H1 (cell line): ENCODE results near the gene LDLRAD4. TPM values are rescaled to one million over a fixed set of nuclear protein-coding genes. Genes with fewer than 3 reads are reported as not detected.

ENCODE experiments used
- BRCA1 ChIP-seq: IDR thresholded peaks from 2 replicates; pipeline ENCODE4 v1.6.1; 2012; ENCODE audit warnings: low read depth, low read length, improper control_type of control experiment
- CHD2 ChIP-seq: IDR thresholded peaks from 2 replicates; pipeline ENCODE4 v1.6.1; 2012; ENCODE audit warnings: low read length, improper control_type of control experiment
- NANOG ChIP-seq: IDR thresholded peaks from 2 replicates; pipeline ENCODE4 v1.6.1; 2011; ENCODE audit warnings: low read length, low read depth, mild to moderate bottlenecking, inconsistent platforms; ENCODE audit not compliant: insufficient read depth, poor library complexity, severe bottlenecking
- RNF2 ChIP-seq: fragments of 200-900, 300-1000 bp; sonication (generic); IDR thresholded peaks from 2 replicates; pipeline ENCODE4 v1.7.1; 2016; ENCODE audit warnings: borderline replicate concordance, low read depth, mild to moderate bottlenecking, antibody characterized with exemption, low read length; ENCODE audit not compliant: poor library complexity, severe bottlenecking; ENCODE audit errors: missing control alignments
- polyA plus RNA-seq, 7 experiments: library from polyadenylated mRNA; depleted of rRNA in 3 of 7; stranded (reverse) in 5 of 7; unstranded in 2 of 7; fragments of >200 nt in 5 of 7; fragments of 200-250 nt in 2 of 7; gene quantifications; 1 replicate in 5 of 7; 2 replicates in 1 of 7; 4 replicates in 1 of 7; pipeline versions ENCODE4 v1.2.1 to v1.2.3, GENCODE V29; 2011 to 2013; ENCODE audit warnings: missing spikeins in 2 of 7, mixed read lengths in 2 of 7
- total RNA-seq: library from RNA; stranded (reverse); fragmentation: NEBNext Ultra II Directional; extraction: Animal tissue kit (Norgen Biotek cat#: 25700); gene quantifications from 2 replicates; pipeline ENCODE4 v1.2.1, GENCODE V29; 2021
- TF ChIP-seq, protein P1 (sequence below): IDR thresholded peaks from 2 replicates; pipeline ENCODE4 v1.6.1; 2011; ENCODE audit warnings: low read length, improper control_type of control experiment

LDLRAD4 gene
- total and polyA plus RNA-seq, 2 of the 8 experiments (the other 6 are each of a cell fraction or from before 2014, with no cell fraction given): 0.77 to 1.4 TPM

DNA sequence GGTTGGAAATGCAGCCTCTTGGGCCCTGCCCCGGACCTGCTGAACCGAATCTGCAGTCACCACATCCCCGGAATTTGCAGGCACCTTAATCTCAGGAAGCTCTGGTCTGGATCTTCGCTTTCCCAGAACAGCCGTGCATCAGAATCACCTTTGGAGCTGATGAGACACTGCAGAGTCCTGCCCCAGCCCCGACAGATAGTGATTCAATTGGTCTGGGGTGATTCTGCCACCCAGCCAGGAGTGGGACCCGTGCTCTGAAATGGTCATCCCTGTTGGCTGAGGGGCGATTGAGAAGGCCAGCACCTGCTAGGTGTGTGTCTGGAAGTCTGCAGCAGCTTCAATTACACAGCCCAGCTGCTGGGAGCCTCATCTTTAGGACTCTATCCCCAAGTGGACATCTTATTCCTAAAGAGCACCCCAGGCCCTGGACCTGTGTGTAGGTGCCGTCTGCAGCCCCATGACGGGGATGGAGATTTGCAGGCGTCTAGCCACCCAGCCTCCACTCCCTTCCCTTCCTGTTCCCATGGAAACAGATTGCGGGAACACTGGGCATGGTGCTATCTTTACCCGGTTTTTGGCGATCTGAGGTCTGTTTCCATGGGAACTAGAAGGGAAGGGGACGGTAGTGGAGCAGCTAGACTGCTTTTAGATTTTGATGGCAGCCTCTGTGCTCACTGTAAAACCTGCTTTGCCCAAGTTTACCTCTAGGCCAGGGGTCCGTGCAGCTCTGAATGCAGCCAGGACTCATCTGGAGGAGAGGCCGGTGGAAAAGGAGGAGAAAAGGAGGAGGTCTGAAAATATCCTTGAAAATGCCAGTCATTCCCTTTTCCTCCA is 156.1 kb downstream of the LDLRAD4 start (continued):
- TF ChIP-seq, protein P1, sequence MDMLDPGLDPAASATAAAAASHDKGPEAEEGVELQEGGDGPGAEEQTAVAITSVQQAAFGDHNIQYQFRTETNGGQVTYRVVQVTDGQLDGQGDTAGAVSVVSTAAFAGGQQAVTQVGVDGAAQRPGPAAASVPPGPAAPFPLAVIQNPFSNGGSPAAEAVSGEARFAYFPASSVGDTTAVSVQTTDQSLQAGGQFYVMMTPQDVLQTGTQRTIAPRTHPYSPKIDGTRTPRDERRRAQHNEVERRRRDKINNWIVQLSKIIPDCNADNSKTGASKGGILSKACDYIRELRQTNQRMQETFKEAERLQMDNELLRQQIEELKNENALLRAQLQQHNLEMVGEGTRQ: no peak
- TF ChIP-seq RNF2 (no peak), CHD2 (no peak), BRCA1 (no peak), NANOG (no peak)
